ENCODE results near the gene ADM.
"Not testable (repeated sequence)": the region's sequence is repeated elsewhere in the genome, so short reads cannot be mapped to it uniquely, and the experiment has no call there.

DNA sequence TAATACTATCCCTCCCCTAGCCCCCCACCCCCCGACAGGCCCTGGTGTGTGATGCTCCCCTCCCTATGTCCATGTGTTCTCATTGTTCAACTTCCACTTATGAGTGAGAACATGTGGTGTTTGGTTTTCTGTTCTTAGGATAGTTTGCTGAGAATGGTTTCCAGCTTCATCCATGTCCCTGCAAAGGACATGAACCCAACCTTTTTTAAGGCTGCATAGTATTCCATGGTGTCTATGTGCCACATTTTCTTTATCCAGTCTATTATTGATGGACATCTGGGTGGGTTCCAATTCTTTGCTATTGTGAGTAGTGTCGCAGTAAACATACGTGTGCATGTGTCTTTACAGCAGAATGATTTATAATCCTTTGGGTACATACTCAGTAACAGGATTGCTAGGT, 40.2 kb upstream of the ADM start:
- not testable (repeated sequence) for TF ChIP-seq POLR2A (IDR thresholded peaks at IDR 0.05; ENCODE audit: extremely low read depth, insufficient read length); CTCF (IDR thresholded peaks at IDR 0.05; ENCODE audit: low read depth, low read length)
